HG02798 (cell line): ENCODE results near the gene BRCA1.
"Not testable (repeated sequence)": the region's sequence is repeated elsewhere in the genome, so short reads cannot be mapped to it uniquely, and the experiment has no call there.

Source experiments
- ATAC-seq: cut with Tn5 transposase; IDR thresholded peaks from one replicate; pipeline ENCODE4 v1.9.1; 2021; ENCODE audit warnings: mild to moderate bottlenecking; ENCODE audit not compliant: unreplicated experiment, poor library complexity

BRCA1 gene

GRCh38 chr17:43011728-43012472 lies 113.3 kb downstream of the BRCA1 start:
- ATAC-seq, result no peak

- ATAC-seq, result no peak
Measured at GRCh38 chr17:43010667-43011308, 114.4 kb downstream of the BRCA1 start.

GRCh38 chr17:43006639-43007551 lies 118.3 kb downstream of the BRCA1 start, which contains the start of gene IFI35:
IFI35 (plus strand) TSS chr17:43006784; CDS start chr17:43006948, 164 bp downstream.
- ATAC-seq, result peak; percentile 93

GRCh38 chr17:43003542-43004172 lies 121.5 kb downstream of the BRCA1 start:
- no peak for ATAC-seq

- not testable (repeated sequence) for ATAC-seq
Measured at GRCh38 chr17:43000894-43001293, 124.3 kb downstream of the BRCA1 start.

- no peak for ATAC-seq
Measured at GRCh38 chr17:42999003-42999525, 126.1 kb downstream of the BRCA1 start.

GRCh38 chr17:42997984-42998938 lies 126.9 kb downstream of the BRCA1 start, which contains the start of gene RPL27:
RPL27 (plus strand) TSS chr17:42998419; CDS start chr17:42998751, 332 bp downstream.
- peak; percentile 96 for ATAC-seq

GRCh38 chr17:42997390-42997983 lies 127.7 kb downstream of the BRCA1 start:
- no peak for ATAC-seq
